ENCODE data around the gene NPC1L1. TPM values are rescaled to one million over a fixed set of nuclear protein-coding genes. Genes with fewer than 3 reads are reported as not detected.

The NPC1L1 gene
- total and polyA plus RNA-seq, 4 donors = 0.01 to 0.48 (median 0.03) TPM

DNA sequence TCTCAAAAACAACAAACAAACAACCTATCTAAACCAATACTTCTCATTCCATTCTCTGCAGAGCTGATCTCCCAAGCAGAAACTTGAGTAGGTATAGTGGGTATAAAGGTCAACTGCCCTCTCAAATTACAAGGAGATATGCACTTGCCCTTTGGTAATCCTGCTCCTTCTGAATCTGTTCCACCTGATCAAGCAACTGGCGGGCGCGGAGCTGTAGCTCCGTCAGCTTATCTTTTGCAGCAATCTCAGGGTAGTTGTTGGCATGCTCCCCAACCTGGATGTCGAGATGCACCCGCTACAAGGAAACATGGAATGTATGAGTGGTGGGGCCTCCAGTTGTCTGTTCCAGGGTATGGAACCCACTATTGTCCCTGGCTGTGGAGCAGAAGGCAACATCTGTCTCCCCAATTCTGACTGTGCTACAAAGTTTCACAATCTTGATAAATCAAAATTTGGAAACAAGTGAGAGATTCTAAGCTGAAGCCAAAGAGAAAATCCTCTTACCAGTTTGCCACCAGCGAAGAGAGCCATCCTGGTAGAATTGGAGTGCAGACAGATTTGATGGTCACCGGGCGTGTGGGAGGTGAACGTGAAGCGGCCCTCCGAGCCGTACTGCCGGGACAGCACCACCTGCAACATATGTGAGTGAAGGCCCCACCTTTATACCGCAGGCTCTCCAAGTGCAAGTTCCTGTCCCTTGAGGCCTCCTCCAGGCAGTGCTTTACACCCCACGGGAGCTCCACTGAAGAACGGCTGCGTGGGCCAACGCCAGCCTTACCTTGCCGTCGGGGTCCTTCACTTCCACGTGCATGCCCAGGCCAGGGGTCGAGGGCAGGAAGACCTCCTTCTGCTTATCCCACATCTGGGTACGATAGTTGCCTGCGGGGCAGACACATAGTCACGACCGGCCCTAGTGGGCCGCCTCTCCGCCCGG, 40.1 kb upstream of the NPC1L1 start:
- peak overlapping the region; percentile 74 to 91 for H3K27ac ChIP-seq (ENCODE audit: low read depth in 1 of 2, low read length in 1 of 2)
- no peaks in the 10 kb centered on the region for H3K27me3 ChIP-seq (ENCODE audit: control insufficient read depth in 3 of 3, insufficient read depth in 3 of 3, low read length in 2 of 3)
- peaks cover 3 to 14% (median 5%) of the 10 kb centered on the region in 5 donors for H3K4me1 ChIP-seq (ENCODE audit: control insufficient read depth in 5 of 5, insufficient read depth in 5 of 5, low read length in 5 of 5)
- H3K9me3 ChIP-seq (ENCODE audit: control insufficient read depth in 4 of 4, insufficient read depth in 3 of 4, low read length in 3 of 4) = no peaks in the 10 kb centered on the region
- ATAC-seq (ENCODE audit: insufficient read depth, low FRiP score) (peak; percentile 9), DNase-seq (no peak)
- peaks cover 10 to 23% (median 11%) of the 10 kb centered on the region in 4 donors for H3K36me3 ChIP-seq (ENCODE audit: control insufficient read depth in 4 of 4, insufficient read depth in 4 of 4, low read length in 4 of 4)
- peak overlapping the region; percentile 76 for H3K4me3 ChIP-seq
- WGBS, 2 donors = 16 to 22% methylated on average over 30 of the region's 30 CpGs
- TF ChIP-seq, protein P1, sequence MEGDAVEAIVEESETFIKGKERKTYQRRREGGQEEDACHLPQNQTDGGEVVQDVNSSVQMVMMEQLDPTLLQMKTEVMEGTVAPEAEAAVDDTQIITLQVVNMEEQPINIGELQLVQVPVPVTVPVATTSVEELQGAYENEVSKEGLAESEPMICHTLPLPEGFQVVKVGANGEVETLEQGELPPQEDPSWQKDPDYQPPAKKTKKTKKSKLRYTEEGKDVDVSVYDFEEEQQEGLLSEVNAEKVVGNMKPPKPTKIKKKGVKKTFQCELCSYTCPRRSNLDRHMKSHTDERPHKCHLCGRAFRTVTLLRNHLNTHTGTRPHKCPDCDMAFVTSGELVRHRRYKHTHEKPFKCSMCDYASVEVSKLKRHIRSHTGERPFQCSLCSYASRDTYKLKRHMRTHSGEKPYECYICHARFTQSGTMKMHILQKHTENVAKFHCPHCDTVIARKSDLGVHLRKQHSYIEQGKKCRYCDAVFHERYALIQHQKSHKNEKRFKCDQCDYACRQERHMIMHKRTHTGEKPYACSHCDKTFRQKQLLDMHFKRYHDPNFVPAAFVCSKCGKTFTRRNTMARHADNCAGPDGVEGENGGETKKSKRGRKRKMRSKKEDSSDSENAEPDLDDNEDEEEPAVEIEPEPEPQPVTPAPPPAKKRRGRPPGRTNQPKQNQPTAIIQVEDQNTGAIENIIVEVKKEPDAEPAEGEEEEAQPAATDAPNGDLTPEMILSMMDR (IDR thresholded peaks at IDR 0.05; ENCODE audit: control extremely low read depth, extremely low read depth) = no peak
- H3K9ac ChIP-seq (ENCODE audit: insufficient read depth in 1 of 2, low read length in 2 of 2) = peak overlapping the region; percentile 56 to 77

DNA sequence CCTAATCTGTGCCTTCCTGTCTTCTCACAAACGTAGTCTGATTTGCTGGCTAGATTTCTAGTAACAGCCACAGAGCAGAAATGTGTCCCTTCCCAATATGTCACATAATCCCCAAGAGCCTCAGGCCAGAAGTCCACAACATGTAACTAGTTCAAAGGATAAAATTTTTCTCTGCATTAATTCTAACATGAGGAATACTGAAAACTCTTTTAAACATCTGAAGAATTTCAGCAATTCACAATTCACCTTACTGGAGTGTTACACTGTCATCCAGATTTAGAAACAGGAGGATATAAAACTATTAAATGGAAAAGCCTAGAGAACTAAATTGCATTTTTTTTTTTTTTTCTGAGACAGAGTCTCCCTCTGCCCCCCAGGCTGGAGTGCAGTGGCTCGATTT, 35.1 kb upstream of the NPC1L1 start:
- DNase-seq = no peak
- ATAC-seq (ENCODE audit: insufficient read depth, low FRiP score) = no peak
- TF ChIP-seq, protein P1 (IDR thresholded peaks at IDR 0.05; ENCODE audit: control extremely low read depth, extremely low read depth) = no peak
- H3K27me3 ChIP-seq (ENCODE audit: control insufficient read depth in 3 of 3, insufficient read depth in 3 of 3, low read length in 2 of 3) = no peaks in the 10 kb centered on the region
- peaks cover 20 to 42% (median 22%) of the 10 kb centered on the region in 4 donors for H3K36me3 ChIP-seq (ENCODE audit: control insufficient read depth in 4 of 4, insufficient read depth in 4 of 4, low read length in 4 of 4)
- no peak overlapping the region for H3K4me3 ChIP-seq
- H3K27ac ChIP-seq (ENCODE audit: low read depth in 1 of 2, low read length in 1 of 2) = no peak overlapping the region
- no peaks in the 10 kb centered on the region for H3K9me3 ChIP-seq (ENCODE audit: control insufficient read depth in 4 of 4, insufficient read depth in 3 of 4, low read length in 3 of 4)
- no peak overlapping the region for H3K9ac ChIP-seq (ENCODE audit: insufficient read depth in 1 of 2, low read length in 2 of 2)
- WGBS, 2 donors = 64 to 78% methylated on average over 2 of the region's 2 CpGs
- H3K4me1 ChIP-seq (ENCODE audit: control insufficient read depth in 5 of 5, insufficient read depth in 5 of 5, low read length in 5 of 5) = peaks cover 9 to 24% (median 14%) of the 10 kb centered on the region in 5 donors

- Histone ChIP-seq H3K9ac (ENCODE audit: insufficient read depth in 1 of 2, low read length in 2 of 2) (no peak overlapping the region), H3K27me3 (ENCODE audit: control insufficient read depth in 3 of 3, insufficient read depth in 3 of 3, low read length in 2 of 3) (no peaks in the 10 kb centered on the region), H3K4me3 (no peak overlapping the region), H3K4me1 (ENCODE audit: control insufficient read depth in 5 of 5, insufficient read depth in 5 of 5, low read length in 5 of 5) (peaks cover 6 to 18% (median 11%) of the 10 kb centered on the region in 5 donors), H3K36me3 (ENCODE audit: control insufficient read depth in 4 of 4, insufficient read depth in 4 of 4, low read length in 4 of 4) (peaks cover 28 to 45% (median 30%) of the 10 kb centered on the region in 4 donors), H3K9me3 (ENCODE audit: control insufficient read depth in 4 of 4, insufficient read depth in 3 of 4, low read length in 3 of 4) (no peaks in the 10 kb centered on the region), H3K27ac (ENCODE audit: low read depth in 1 of 2, low read length in 1 of 2) (no peak overlapping the region)
- TF ChIP-seq, protein P1 (IDR thresholded peaks at IDR 0.05; ENCODE audit: control extremely low read depth, extremely low read depth) = no peak
- DNase-seq (no peak), ATAC-seq (ENCODE audit: insufficient read depth, low FRiP score) (no peak)
Observed at GRCh38 chr7:44575054-44575453, 33.9 kb upstream of the NPC1L1 start.
